K562 (cell line): ENCODE results near the gene GET3. TPM values are rescaled to one million over a fixed set of nuclear protein-coding genes. Genes with fewer than 3 reads are reported as not detected.

Experiments
- MYC ChIP-seq, 2 experiments: fragments of 250-450 bp in 1 of 2; sonication (Bioruptor Pico) in 1 of 2; IDR thresholded peaks; 2 replicates each; pipeline versions ENCODE4 v1.5.1 to v1.6.1; 2012 to 2021; ENCODE audit warnings: low read depth in 2 of 2, borderline replicate concordance in 1 of 2, improper control_type of control experiment in 1 of 2, low read length in 1 of 2, mild to moderate bottlenecking in 1 of 2, moderate library complexity in 1 of 2
- TBP ChIP-seq: optimal IDR thresholded peaks from 2 replicates; pipeline ENCODE3; 2011; ENCODE audit warnings: low read depth, low read length, improper control_type of control experiment
- YY1 ChIP-seq, 3 experiments: IDR thresholded peaks; 2 replicates each; pipeline ENCODE4 v1.6.1; 2011; ENCODE audit warnings: low read length in 2 of 3, mild to moderate bottlenecking in 2 of 3, moderate library complexity in 2 of 3, borderline replicate concordance in 1 of 3, control low read depth in 1 of 3, low read depth in 1 of 3; ENCODE audit not compliant: insufficient read depth in 3 of 3, insufficient replicate concordance in 2 of 3, control insufficient read depth in 1 of 3, insufficient read length in 1 of 3; ENCODE audit errors: extremely low read depth in 1 of 3
- ZBTB7A ChIP-seq: IDR thresholded peaks from 2 replicates; pipeline ENCODE4 v1.6.1; 2011; ENCODE audit warnings: low read depth, mild to moderate bottlenecking, low read length, moderate library complexity, borderline replicate concordance; ENCODE audit not compliant: control insufficient read depth
- ZNF316 ChIP-seq: fragments of 450-650 bp; IDR thresholded peaks from 2 replicates; pipeline ENCODE4 v1.6.1; 2016
- ZNF324 ChIP-seq: fragments of 250-450 bp; sonication (Bioruptor Pico); IDR thresholded peaks from 2 replicates; pipeline ENCODE4 v1.4.0; 2020; ENCODE audit warnings: mild to moderate bottlenecking
- ZNF431 ChIP-seq: sonication (generic); formaldehyde crosslinking; IDR thresholded peaks from 2 replicates; pipeline ENCODE4 v1.8.0; 2022; ENCODE audit warnings: mild to moderate bottlenecking, missing genetic modification reagents
- ZNF586 ChIP-seq: fragments of 450-650 bp; formaldehyde crosslinking; conservative IDR thresholded peaks from 2 replicates; pipeline ENCODE4 v1.4.0; 2020; ENCODE audit warnings: mild to moderate bottlenecking, moderate library complexity
- ZSCAN29 ChIP-seq: fragments of 450-650 bp; IDR thresholded peaks from 2 replicates; pipeline ENCODE4 v1.6.1; 2017
- polyA plus RNA-seq, 8 experiments: library from polyadenylated mRNA; depleted of rRNA in 4 of 8; stranded (reverse) in 5 of 8; unstranded in 3 of 8; fragments of >200 nt; fragmentation: Nextera tagmentation in 2 of 8; fragmentation: Illumina TruSeq in 1 of 8; extraction: Ambion mirVana in 2 of 8; extraction: Trizol in 1 of 8; gene quantifications; 2 replicates each; pipeline versions ENCODE4 v1.2.1 to v1.2.3, GENCODE V29; 2011 to 2014; ENCODE audit warnings: inconsistent platforms in 1 of 8, missing spikeins in 1 of 8
- total RNA-seq, 7 experiments: library from RNA; depleted of rRNA in 6 of 7; stranded (reverse); fragments of >200 nt in 6 of 7; fragmentation: Illumina TruSeq in 2 of 7; extraction: Trizol in 2 of 7; gene quantifications; 2 replicates each; pipeline versions ENCODE4 v1.2.1 to v1.2.3, GENCODE V29; 2011 to 2021; ENCODE audit warnings: low replicate concordance in 1 of 7
- TF ChIP-seq, protein P1 (sequence below), 2 experiments: fragments of 450-650 bp in 1 of 2; sonication (generic) in 1 of 2; formaldehyde crosslinking in 1 of 2; IDR thresholded peaks; 2 replicates each; pipeline versions ENCODE4 v1.7.1 to v1.9.0; 2016 to 2022; ENCODE audit warnings: inconsistent platforms in 1 of 2, mild to moderate bottlenecking in 1 of 2, missing genetic modification reagents in 1 of 2
- TF ChIP-seq, protein P2 (sequence below): fragments of 450-650 bp; IDR thresholded peaks from 2 replicates; pipeline ENCODE4 v1.6.1; 2016; ENCODE audit warnings: borderline replicate concordance
- TF ChIP-seq, protein P3 (sequence below): IDR thresholded peaks from 2 replicates; pipeline ENCODE4 v1.6.1; 2014; ENCODE audit warnings: antibody characterized with exemption

GET3 gene
- total and polyA plus RNA-seq, 9 of the 15 experiments (the other 6 are each of a cell fraction or from before 2014, with no cell fraction given): 8.3 to 83.5 (median 51.8) TPM

DNA sequence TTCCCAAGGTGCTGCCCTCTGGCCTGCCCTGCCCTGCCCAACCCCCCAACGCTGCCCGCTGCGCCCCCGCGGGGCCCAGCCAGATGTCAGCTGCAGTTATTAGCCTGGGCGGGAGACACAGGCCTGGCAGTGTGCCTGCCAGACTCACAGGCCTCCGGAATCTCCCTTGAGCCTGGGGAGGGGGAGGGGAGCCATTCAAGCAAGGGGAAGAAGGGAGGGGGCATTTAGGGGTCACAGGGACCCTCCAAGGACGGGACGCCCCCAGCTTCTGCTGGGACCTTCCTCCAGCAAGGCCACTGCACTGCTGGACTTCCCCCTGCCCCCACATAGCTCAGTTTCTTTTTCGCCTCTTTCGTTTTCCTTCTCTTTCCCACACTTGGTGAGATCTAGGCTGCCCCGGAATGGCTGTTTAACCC lies 51.4 kb downstream of the GET3 start (continued):
- TF ChIP-seq, protein P1, sequence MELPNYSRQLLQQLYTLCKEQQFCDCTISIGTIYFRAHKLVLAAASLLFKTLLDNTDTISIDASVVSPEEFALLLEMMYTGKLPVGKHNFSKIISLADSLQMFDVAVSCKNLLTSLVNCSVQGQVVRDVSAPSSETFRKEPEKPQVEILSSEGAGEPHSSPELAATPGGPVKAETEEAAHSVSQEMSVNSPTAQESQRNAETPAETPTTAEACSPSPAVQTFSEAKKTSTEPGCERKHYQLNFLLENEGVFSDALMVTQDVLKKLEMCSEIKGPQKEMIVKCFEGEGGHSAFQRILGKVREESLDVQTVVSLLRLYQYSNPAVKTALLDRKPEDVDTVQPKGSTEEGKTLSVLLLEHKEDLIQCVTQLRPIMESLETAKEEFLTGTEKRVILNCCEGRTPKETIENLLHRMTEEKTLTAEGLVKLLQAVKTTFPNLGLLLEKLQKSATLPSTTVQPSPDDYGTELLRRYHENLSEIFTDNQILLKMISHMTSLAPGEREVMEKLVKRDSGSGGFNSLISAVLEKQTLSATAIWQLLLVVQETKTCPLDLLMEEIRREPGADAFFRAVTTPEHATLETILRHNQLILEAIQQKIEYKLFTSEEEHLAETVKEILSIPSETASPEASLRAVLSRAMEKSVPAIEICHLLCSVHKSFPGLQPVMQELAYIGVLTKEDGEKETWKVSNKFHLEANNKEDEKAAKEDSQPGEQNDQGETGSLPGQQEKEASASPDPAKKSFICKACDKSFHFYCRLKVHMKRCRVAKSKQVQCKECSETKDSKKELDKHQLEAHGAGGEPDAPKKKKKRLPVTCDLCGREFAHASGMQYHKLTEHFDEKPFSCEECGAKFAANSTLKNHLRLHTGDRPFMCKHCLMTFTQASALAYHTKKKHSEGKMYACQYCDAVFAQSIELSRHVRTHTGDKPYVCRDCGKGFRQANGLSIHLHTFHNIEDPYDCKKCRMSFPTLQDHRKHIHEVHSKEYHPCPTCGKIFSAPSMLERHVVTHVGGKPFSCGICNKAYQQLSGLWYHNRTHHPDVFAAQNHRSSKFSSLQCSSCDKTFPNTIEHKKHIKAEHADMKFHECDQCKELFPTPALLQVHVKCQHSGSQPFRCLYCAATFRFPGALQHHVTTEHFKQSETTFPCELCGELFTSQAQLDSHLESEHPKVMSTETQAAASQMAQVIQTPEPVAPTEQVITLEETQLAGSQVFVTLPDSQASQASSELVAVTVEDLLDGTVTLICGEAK (IDR thresholded peaks at IDR 0.05): no peak; the same call in 1 of the 2 replicates
- TF ChIP-seq, protein P1 (CRISPR knock-in tag; IDR thresholded peaks at IDR 0.05): no peak
- TF ChIP-seq ZBTB7A: peak; percentile 88
- TF ChIP-seq ZSCAN29: no peak
- TF ChIP-seq MYC (IDR thresholded peaks at IDR 0.05; ENCODE audit: low read depth, low read length): no peak
- 0 out of 2 replicates have a peak, but pooled peaks have one; percentile 11 for TF ChIP-seq MYC (CRISPR knock-in tag; IDR thresholded peaks at IDR 0.05; ENCODE audit: borderline replicate concordance, low read depth)
- no peak for TF ChIP-seq ZNF316
- no peak for TF ChIP-seq ZNF324
- peak in 1 of 3 experiments; percentile 23 for TF ChIP-seq YY1 (IDR thresholded peaks at IDR 0.05; ENCODE audit: borderline replicate concordance in 1 of 3, control insufficient read depth in 1 of 3, extremely low read depth in 1 of 3, insufficient read depth in 3 of 3, insufficient read length in 1 of 3, insufficient replicate concordance in 2 of 3, low read depth in 1 of 3, low read length in 2 of 3)
- no peak for TF ChIP-seq TBP
- 0 out of 2 replicates have a peak, but pooled peaks have one; percentile 16 for TF ChIP-seq ZNF431 (CRISPR knock-in tag)
- no peak for TF ChIP-seq ZNF586 (CRISPR knock-in tag)
- TF ChIP-seq, protein P2, sequence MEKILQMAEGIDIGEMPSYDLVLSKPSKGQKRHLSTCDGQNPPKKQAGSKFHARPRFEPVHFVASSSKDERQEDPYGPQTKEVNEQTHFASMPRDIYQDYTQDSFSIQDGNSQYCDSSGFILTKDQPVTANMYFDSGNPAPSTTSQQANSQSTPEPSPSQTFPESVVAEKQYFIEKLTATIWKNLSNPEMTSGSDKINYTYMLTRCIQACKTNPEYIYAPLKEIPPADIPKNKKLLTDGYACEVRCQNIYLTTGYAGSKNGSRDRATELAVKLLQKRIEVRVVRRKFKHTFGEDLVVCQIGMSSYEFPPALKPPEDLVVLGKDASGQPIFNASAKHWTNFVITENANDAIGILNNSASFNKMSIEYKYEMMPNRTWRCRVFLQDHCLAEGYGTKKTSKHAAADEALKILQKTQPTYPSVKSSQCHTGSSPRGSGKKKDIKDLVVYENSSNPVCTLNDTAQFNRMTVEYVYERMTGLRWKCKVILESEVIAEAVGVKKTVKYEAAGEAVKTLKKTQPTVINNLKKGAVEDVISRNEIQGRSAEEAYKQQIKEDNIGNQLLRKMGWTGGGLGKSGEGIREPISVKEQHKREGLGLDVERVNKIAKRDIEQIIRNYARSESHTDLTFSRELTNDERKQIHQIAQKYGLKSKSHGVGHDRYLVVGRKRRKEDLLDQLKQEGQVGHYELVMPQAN: no peak
- TF ChIP-seq, protein P3, sequence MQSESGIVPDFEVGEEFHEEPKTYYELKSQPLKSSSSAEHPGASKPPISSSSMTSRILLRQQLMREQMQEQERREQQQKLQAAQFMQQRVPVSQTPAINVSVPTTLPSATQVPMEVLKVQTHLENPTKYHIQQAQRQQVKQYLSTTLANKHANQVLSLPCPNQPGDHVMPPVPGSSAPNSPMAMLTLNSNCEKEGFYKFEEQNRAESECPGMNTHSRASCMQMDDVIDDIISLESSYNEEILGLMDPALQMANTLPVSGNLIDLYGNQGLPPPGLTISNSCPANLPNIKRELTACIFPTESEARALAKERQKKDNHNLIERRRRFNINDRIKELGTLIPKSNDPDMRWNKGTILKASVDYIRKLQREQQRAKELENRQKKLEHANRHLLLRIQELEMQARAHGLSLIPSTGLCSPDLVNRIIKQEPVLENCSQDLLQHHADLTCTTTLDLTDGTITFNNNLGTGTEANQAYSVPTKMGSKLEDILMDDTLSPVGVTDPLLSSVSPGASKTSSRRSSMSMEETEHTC: no peak
